ENCODE data around the gene FOXC2.

- TF ChIP-seq EZH2phosphoT487 (IDR thresholded peaks at IDR 0.05; ENCODE audit: insufficient read depth, low read depth) (no peak), EZH2 (IDR thresholded peaks at IDR 0.05; ENCODE audit: insufficient read depth, poor library complexity, severe bottlenecking) (no peak)
These were observed 20.0 kb upstream of the FOXC2 start for GRCh38 chr16:86546638-86547013.

Data from GM23248 (cell line).